Naive thymus-derived CD8-positive, alpha-beta T cell (primary cell): ENCODE data around the gene TMC7. TPM values are rescaled to one million over a fixed set of nuclear protein-coding genes. Genes with fewer than 3 reads are reported as not detected.

Experiments used
- ATAC-seq, 2 donors: fragments of 150-1000 bp; cut with Tn5 transposase in 1 of 2; sonication (Bioruptor Pico), chemical (Tn5 transposase) in 1 of 2; 1 replicate in 1 of 2; 2 replicates in 1 of 2; pipeline ENCODE4 v1.10.0; 2021; ENCODE audit warnings: mild to moderate bottlenecking in 2 of 2, moderate library complexity in 2 of 2
- POLR2A ChIA-PET: fragments of 350-600 bp; sonication (Branson Sonifier 250); formaldehyde crosslinking; loops from one replicate; lab custom pipeline; 2021; ENCODE audit warnings: antibody characterized with exemption; lab: Charles Lee
- DNase-seq, 10 donors: peaks; one replicate each; pipeline versions ENCODE4 v3.0.0 to v3.0.0-alpha.2; 2020 to 2022
- H3K27ac Mint-ChIP-seq, 10 donors: one replicate each; pipeline ENCODE4 v1.8.0; 2020 to 2022; ENCODE audit warnings: mild to moderate bottlenecking in 10 of 10, mixed read lengths in 10 of 10, moderate library complexity in 4 of 10, inconsistent platforms in 1 of 10
- H3K27me3 Mint-ChIP-seq, 5 donors: one replicate each; pipeline ENCODE4 v1.8.0; 2021 to 2022; ENCODE audit warnings: mixed read lengths in 5 of 5
- H3K36me3 Mint-ChIP-seq, 3 donors: one replicate each; pipeline ENCODE4 v1.8.0; 2020 to 2022; ENCODE audit warnings: mixed read lengths in 3 of 3, mild to moderate bottlenecking in 2 of 3, inconsistent platforms in 1 of 3
- H3K4me1 Mint-ChIP-seq, 4 donors: one replicate each; pipeline ENCODE4 v1.8.0; 2021 to 2022; ENCODE audit warnings: mixed read lengths in 4 of 4
- H3K4me3 Mint-ChIP-seq, 10 donors: one replicate each; pipeline ENCODE4 v1.8.0; 2020 to 2022; ENCODE audit warnings: mild to moderate bottlenecking in 10 of 10, mixed read lengths in 10 of 10, moderate library complexity in 6 of 10, inconsistent platforms in 1 of 10
- H3K9me3 Mint-ChIP-seq, 9 donors: one replicate each; pipeline ENCODE4 v1.8.0; 2020 to 2022; ENCODE audit warnings: mixed read lengths in 9 of 9, mild to moderate bottlenecking in 3 of 9, inconsistent platforms in 1 of 9, moderate library complexity in 1 of 9
- polyA plus RNA-seq, 3 donors: library from polyadenylated mRNA; unstranded; fragments of 300-500 nt; fragmentation: Illumina TruSeq; gene quantifications; one replicate each; pipeline ENCODE4 v1.2.3, GENCODE V29; 2021
- total RNA-seq, 8 experiments: library from RNA in 2 of 8; stranded (reverse) in 2 of 8; gene quantifications; one replicate each; pipeline ENCODE4 v1.2.3 and lab custom pipeline; 2021 to 2026

The TMC7 gene
- total and polyA plus RNA-seq, 5 experiments from 2014 or later: not detected

- no peak overlapping the region for H3K27ac Mint-ChIP-seq
- no peaks in the 10 kb centered on the region for H3K36me3 Mint-ChIP-seq
- DNase-seq (no peak), ATAC-seq (no peak)
- H3K27me3 Mint-ChIP-seq: peaks cover 1 to 14% (median 6%) of the 10 kb centered on the region in 5 donors
- no peaks in the 10 kb centered on the region for H3K9me3 Mint-ChIP-seq
- POLR2A ChIA-PET: no interaction called here
- no peak overlapping the region for H3K4me3 Mint-ChIP-seq
- no peaks in the 10 kb centered on the region for H3K4me1 Mint-ChIP-seq
Observed at GRCh38 chr16:19105891-19106624, 122.3 kb downstream of the TMC7 start.

- no peak for ATAC-seq
- Mint-ChIP-seq H3K27ac (no peak overlapping the region), H3K4me3 (no peak overlapping the region), H3K36me3 (no peaks in the 10 kb centered on the region), H3K9me3 (no peaks in the 10 kb centered on the region), H3K27me3 (peaks cover 2 to 17% (median 7%) of the 10 kb centered on the region in 5 donors), H3K4me1 (no peaks in the 10 kb centered on the region)
- DNase-seq: no peak
- POLR2A ChIA-PET: no interaction called here
Observed at GRCh38 chr16:19106625-19107020, 122.9 kb downstream of the TMC7 start.

GRCh38 chr16:19108409-19109287 lies 124.9 kb downstream of the TMC7 start:
- no peak for DNase-seq
- Mint-ChIP-seq H3K27me3 (peaks cover 5 to 35% (median 24%) of the 10 kb centered on the region in 5 donors), H3K27ac (no peak overlapping the region), H3K36me3 (no peaks in the 10 kb centered on the region), H3K4me3 (no peak overlapping the region), H3K9me3 (no peaks in the 10 kb centered on the region), H3K4me1 (peaks cover 0 to 3% (median 0%) of the 10 kb centered on the region in 4 donors)
- no peak for ATAC-seq
- POLR2A ChIA-PET: no interaction called here

GRCh38 chr16:19109288-19109664 lies 125.5 kb downstream of the TMC7 start:
- no peak overlapping the region for H3K4me3 Mint-ChIP-seq
- H3K27me3 Mint-ChIP-seq: peaks cover 5 to 35% (median 21%) of the 10 kb centered on the region in 5 donors
- ATAC-seq (no peak), DNase-seq (no peak)
- POLR2A ChIA-PET: no interaction called here
- H3K27ac Mint-ChIP-seq: no peak overlapping the region
- H3K36me3 Mint-ChIP-seq: no peaks in the 10 kb centered on the region
- H3K9me3 Mint-ChIP-seq: no peaks in the 10 kb centered on the region
- H3K4me1 Mint-ChIP-seq: peaks cover 0 to 3% (median 0%) of the 10 kb centered on the region in 4 donors

- Mint-ChIP-seq H3K4me1 (peaks cover 0 to 3% (median 0%) of the 10 kb centered on the region in 4 donors), H3K4me3 (no peak overlapping the region), H3K9me3 (no peaks in the 10 kb centered on the region), H3K27me3 (peaks cover 5 to 44% (median 21%) of the 10 kb centered on the region in 5 donors), H3K27ac (no peak overlapping the region), H3K36me3 (no peaks in the 10 kb centered on the region)
- ATAC-seq (no peak), DNase-seq (no peak)
- POLR2A ChIA-PET: no interaction called here
Observed at GRCh38 chr16:19110537-19111360, 127.0 kb downstream of the TMC7 start.

GRCh38 chr16:19112099-19112407 lies 128.3 kb downstream of the TMC7 start:
- POLR2A ChIA-PET: no interaction called here
- Mint-ChIP-seq H3K27me3 (peaks cover 5 to 46% (median 21%) of the 10 kb centered on the region in 5 donors), H3K4me3 (no peak overlapping the region)

More at GRCh38 chr16:19112099-19112407, 128.3 kb downstream of the TMC7 start:
- no peak overlapping the region for H3K27ac Mint-ChIP-seq
- H3K9me3 Mint-ChIP-seq: no peaks in the 10 kb centered on the region
- H3K36me3 Mint-ChIP-seq: no peaks in the 10 kb centered on the region
- DNase-seq (no peak), ATAC-seq (no peak)
- H3K4me1 Mint-ChIP-seq: peaks cover 0 to 3% (median 0%) of the 10 kb centered on the region in 4 donors

Other genes with a start within 250 kb of the TMC7 start
- 1,000 to 10,000 TPM; 3,226 to 3,314 TPM for gene RPS15A, start 193.6 kb upstream of the TMC7 start, total RNA-seq
- 1,000 to 10,000 TPM; 4,112 to 5,165 (median 4,927) TPM for gene RPS15A, start 193.6 kb upstream of the TMC7 start, polyA plus RNA-seq
- 100 to 1,000 TPM; 102 to 106 TPM for gene ARL6IP1, start 182.4 kb upstream of the TMC7 start, total RNA-seq
- gene ARL6IP1, start 182.4 kb upstream of the TMC7 start, polyA plus RNA-seq: 100 to 1,000 TPM; 157 to 210 (median 169) TPM
- 100 to 1,000 TPM; 124 to 139 TPM for gene SMG1, start 57.5 kb upstream of the TMC7 start, total RNA-seq
- 10 to 100 TPM in 2 of 3 donors, 1 to 10 TPM in 1; 8.4 to 16.5 (median 11.3) TPM for gene SMG1, start 57.5 kb upstream of the TMC7 start, polyA plus RNA-seq
- gene COQ7, start 83.7 kb downstream of the TMC7 start, total RNA-seq: 10 to 100 TPM; 18.7 to 22.7 TPM
- gene COQ7, start 83.7 kb downstream of the TMC7 start, polyA plus RNA-seq: 10 to 100 TPM; 12.6 to 14.0 (median 13.9) TPM
- gene ITPRIPL2, start 130.0 kb downstream of the TMC7 start, total RNA-seq: under 1 TPM; 0.13 to 0.14 TPM
- gene ITPRIPL2, start 130.0 kb downstream of the TMC7 start, polyA plus RNA-seq: under 1 TPM in 2 of 3 donors, not detected in 1; 0.20 to 0.23 TPM
- under 1 TPM; 0.52 to 0.62 TPM for gene SYT17, start 184.3 kb downstream of the TMC7 start, total RNA-seq
- gene SYT17, start 184.3 kb downstream of the TMC7 start, polyA plus RNA-seq: not detected